Activated CD4-positive, alpha-beta memory T cell treated with anti-CD3 and anti-CD28 coated beads, Interleukin-2, amount 10 ng/mL, durations not matched to agents 7 days and 5 days (primary cell): Measurements from ENCODE around the gene TPSD1. TPM values are rescaled to one million over a fixed set of nuclear protein-coding genes. Genes with fewer than 3 reads are reported as not detected.
A peak's percentile ranks its signal among the peaks of the same experiment; 100 is the strongest.
"Not testable (repeated sequence)": the region's sequence is repeated elsewhere in the genome, so short reads cannot be mapped to it uniquely, and the experiment has no call there.

Experiments
- CTCF ChIA-PET: fragments of 350-600 bp; sonication (Branson Sonifier 250); formaldehyde crosslinking; loops from one replicate; lab custom pipeline; 2021; ENCODE audit warnings: antibody characterized with exemption, inconsistent platforms; lab: Charles Lee
- POLR2A ChIA-PET: fragments of 350-600 bp; sonication (Branson Sonifier 250); formaldehyde crosslinking; loops from one replicate; lab custom pipeline; 2021; ENCODE audit warnings: antibody characterized with exemption; lab: Charles Lee
- DNase-seq: peaks from one replicate; pipeline ENCODE4 v3.0.0-alpha.2; 2020
- H3K27ac Mint-ChIP-seq: one replicate; pipeline ENCODE4 v1.8.0; 2021; ENCODE audit warnings: mild to moderate bottlenecking, mixed read lengths
- H3K27me3 Mint-ChIP-seq: one replicate; pipeline ENCODE4 v1.8.0; 2021; ENCODE audit warnings: mixed read lengths
- H3K36me3 Mint-ChIP-seq: one replicate; pipeline ENCODE4 v1.8.0; 2021; ENCODE audit warnings: low read depth, mixed read lengths
- H3K4me1 Mint-ChIP-seq: one replicate; pipeline ENCODE4 v1.8.0; 2021; ENCODE audit warnings: mixed read lengths
- H3K4me3 Mint-ChIP-seq: one replicate; pipeline ENCODE4 v1.8.0; 2021; ENCODE audit warnings: mild to moderate bottlenecking, mixed read lengths
- H3K9me3 Mint-ChIP-seq: one replicate; pipeline ENCODE4 v1.8.0; 2021; ENCODE audit warnings: mixed read lengths
- total RNA-seq, 2 experiments: library from RNA; stranded (reverse); gene quantifications; one replicate each; pipeline ENCODE4 v1.2.3, GENCODE V29; 2021

The TPSD1 gene
- total RNA-seq, 2 experiments from 2014 or later = not detected

GRCh38 chr16:1240436-1240835 lies 15.4 kb upstream of the TPSD1 start, which contains the start of gene TPSAB1:
Gene TPSAB1 (plus strand): TSS chr16:1240705. CDS start chr16:1240939, 234 bp downstream.
- H3K4me1 Mint-ChIP-seq = not testable (repeated sequence)

GRCh38 chr16:1241081-1241480 lies 14.8 kb upstream of the TPSD1 start:
- H3K36me3 Mint-ChIP-seq, H3K4me1 Mint-ChIP-seq, DNase-seq, CTCF ChIA-PET, H3K9me3 Mint-ChIP-seq, H3K4me3 Mint-ChIP-seq, H3K27me3 Mint-ChIP-seq, H3K27ac Mint-ChIP-seq, POLR2A ChIA-PET: not testable (repeated sequence)

More at GRCh38 chr16:1240436-1240835, 15.4 kb upstream of the TPSD1 start, which contains the start of gene TPSAB1:
- H3K36me3 Mint-ChIP-seq, POLR2A ChIA-PET, H3K27ac Mint-ChIP-seq, H3K27me3 Mint-ChIP-seq, H3K4me3 Mint-ChIP-seq, CTCF ChIA-PET, H3K9me3 Mint-ChIP-seq, DNase-seq: not testable (repeated sequence)

- H3K4me1 Mint-ChIP-seq, H3K36me3 Mint-ChIP-seq, CTCF ChIA-PET, H3K27ac Mint-ChIP-seq, DNase-seq, POLR2A ChIA-PET, H3K4me3 Mint-ChIP-seq, H3K9me3 Mint-ChIP-seq, H3K27me3 Mint-ChIP-seq: not testable (repeated sequence)
Observed at GRCh38 chr16:1243363-1243762, 12.5 kb upstream of the TPSD1 start.

DNA sequence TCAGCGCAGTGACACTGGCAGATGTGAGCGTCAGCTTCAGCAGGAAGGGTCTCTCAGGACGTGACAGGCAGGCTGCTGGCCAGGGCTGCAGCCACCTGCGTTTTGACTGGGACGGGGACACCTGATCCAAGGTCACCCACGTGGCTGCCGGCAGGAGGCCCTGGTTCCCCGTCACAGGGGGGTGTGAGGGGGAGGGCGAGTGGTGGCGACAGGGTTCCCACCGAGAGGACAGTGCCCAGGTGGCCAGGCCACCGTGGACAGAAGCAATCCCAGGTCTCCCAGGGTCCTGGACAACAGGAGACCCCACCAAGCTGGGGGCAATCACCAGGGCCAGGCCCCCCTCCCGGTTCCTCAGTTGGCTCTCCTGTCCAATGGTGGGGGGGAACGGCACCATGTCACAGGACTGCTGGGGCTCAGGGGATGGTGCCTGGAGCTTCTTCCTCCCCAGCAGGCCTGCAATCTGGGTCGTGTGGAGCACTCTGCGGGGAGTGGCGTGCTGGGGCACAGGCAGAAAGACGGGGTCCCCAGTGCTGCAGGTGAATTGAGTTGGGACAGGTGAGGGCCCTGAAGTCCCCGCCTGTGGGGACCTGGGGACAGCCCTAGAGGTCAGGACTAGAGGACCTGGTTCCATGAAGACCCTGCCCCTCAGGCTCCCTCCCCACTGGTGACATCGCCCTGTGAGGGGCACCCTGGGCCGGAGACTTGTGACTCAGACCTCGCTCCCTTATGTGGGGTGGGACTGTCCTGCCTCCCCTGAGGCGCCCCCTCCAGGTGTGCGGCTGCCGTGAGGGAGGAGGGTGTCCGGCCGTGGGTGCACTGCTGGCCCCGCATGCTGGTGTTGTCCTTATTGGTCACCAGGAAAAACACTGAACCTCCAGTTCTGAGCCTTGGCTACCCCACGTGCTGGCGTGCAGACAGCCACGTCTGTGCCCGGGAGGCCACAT lies 11.7 kb upstream of the TPSD1 start:
- H3K27ac Mint-ChIP-seq, H3K36me3 Mint-ChIP-seq, CTCF ChIA-PET, H3K27me3 Mint-ChIP-seq, POLR2A ChIA-PET, H3K4me3 Mint-ChIP-seq, H3K4me1 Mint-ChIP-seq, H3K9me3 Mint-ChIP-seq, DNase-seq: not testable (repeated sequence)

- ChIA-PET POLR2A (no interaction called here), CTCF (no interaction called here)
- Mint-ChIP-seq H3K36me3 (no peaks in the 10 kb centered on the region), H3K4me1 (peaks cover 1% of the 10 kb centered on the region), H3K27ac (no peak overlapping the region), H3K27me3 (peaks cover 4% of the 10 kb centered on the region), H3K4me3 (no peak overlapping the region), H3K9me3 (peaks cover 2% of the 10 kb centered on the region)
- peak; percentile 30 for DNase-seq
Observed at GRCh38 chr16:1244881-1245280, 11.0 kb upstream of the TPSD1 start.

GRCh38 chr16:1245452-1246020 lies 10.3 kb upstream of the TPSD1 start:
- H3K9me3 Mint-ChIP-seq = peaks cover 2% of the 10 kb centered on the region
- no peak for DNase-seq
- POLR2A ChIA-PET = no interaction called here
- H3K27me3 Mint-ChIP-seq = peaks cover 4% of the 10 kb centered on the region
- peaks cover 1% of the 10 kb centered on the region for H3K4me1 Mint-ChIP-seq
- no peak overlapping the region for H3K27ac Mint-ChIP-seq
- H3K36me3 Mint-ChIP-seq = no peaks in the 10 kb centered on the region
- CTCF ChIA-PET = no interaction called here
- H3K4me3 Mint-ChIP-seq = no peak overlapping the region

- not testable (repeated sequence) for H3K27me3 Mint-ChIP-seq
Observed at GRCh38 chr16:1247903-1248537, 7.8 kb upstream of the TPSD1 start.

GRCh38 chr16:1249031-1249755 lies 6.7 kb upstream of the TPSD1 start:
- CTCF ChIA-PET, POLR2A ChIA-PET, DNase-seq, H3K36me3 Mint-ChIP-seq, H3K4me1 Mint-ChIP-seq, H3K9me3 Mint-ChIP-seq, H3K27ac Mint-ChIP-seq, H3K27me3 Mint-ChIP-seq, H3K4me3 Mint-ChIP-seq: not testable (repeated sequence)

More at GRCh38 chr16:1247903-1248537, 7.8 kb upstream of the TPSD1 start:
- POLR2A ChIA-PET, H3K9me3 Mint-ChIP-seq, DNase-seq, H3K27ac Mint-ChIP-seq, H3K4me1 Mint-ChIP-seq, CTCF ChIA-PET, H3K36me3 Mint-ChIP-seq, H3K4me3 Mint-ChIP-seq: not testable (repeated sequence)

- CTCF ChIA-PET, H3K4me3 Mint-ChIP-seq, DNase-seq, POLR2A ChIA-PET, H3K4me1 Mint-ChIP-seq, H3K27ac Mint-ChIP-seq, H3K36me3 Mint-ChIP-seq, H3K9me3 Mint-ChIP-seq, H3K27me3 Mint-ChIP-seq: not testable (repeated sequence)
Observed at GRCh38 chr16:1253701-1254364, 2.0 kb upstream of the TPSD1 start.

GRCh38 chr16:1254821-1255220 lies 1.0 kb upstream of the TPSD1 start:
- H3K27me3 Mint-ChIP-seq, H3K27ac Mint-ChIP-seq, H3K4me1 Mint-ChIP-seq, H3K9me3 Mint-ChIP-seq, POLR2A ChIA-PET, CTCF ChIA-PET, H3K4me3 Mint-ChIP-seq, H3K36me3 Mint-ChIP-seq, DNase-seq: not testable (repeated sequence)

DNA sequence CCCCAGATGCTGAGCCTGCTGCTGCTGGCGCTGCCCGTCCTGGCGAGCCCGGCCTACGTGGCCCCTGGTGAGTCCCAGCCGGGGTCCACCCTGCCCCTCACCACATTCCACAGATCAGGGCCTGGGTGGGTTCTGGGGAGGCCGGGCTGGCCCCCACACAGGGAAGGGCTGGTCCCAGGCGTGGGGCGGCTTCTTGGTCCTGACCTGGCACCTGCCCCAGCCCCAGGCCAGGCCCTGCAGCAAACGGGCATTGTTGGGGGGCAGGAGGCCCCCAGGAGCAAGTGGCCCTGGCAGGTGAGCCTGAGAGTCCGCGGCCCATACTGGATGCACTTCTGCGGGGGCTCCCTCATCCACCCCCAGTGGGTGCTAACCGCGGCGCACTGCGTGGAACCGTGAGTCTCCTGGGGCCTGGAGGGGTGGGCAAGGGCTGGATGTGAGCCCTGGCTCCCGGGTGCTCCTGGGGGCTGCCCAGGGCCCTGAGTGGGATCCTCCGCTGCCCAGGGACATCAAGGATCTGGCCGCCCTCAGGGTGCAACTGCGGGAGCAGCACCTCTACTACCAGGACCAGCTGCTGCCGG lies 516 bp downstream of the TPSD1 start:
- H3K4me1 Mint-ChIP-seq, H3K27ac Mint-ChIP-seq, H3K4me3 Mint-ChIP-seq, DNase-seq, H3K36me3 Mint-ChIP-seq, POLR2A ChIA-PET, CTCF ChIA-PET, H3K9me3 Mint-ChIP-seq: not testable (repeated sequence)
- peaks cover 15% of the 10 kb centered on the region for H3K27me3 Mint-ChIP-seq

DNA sequence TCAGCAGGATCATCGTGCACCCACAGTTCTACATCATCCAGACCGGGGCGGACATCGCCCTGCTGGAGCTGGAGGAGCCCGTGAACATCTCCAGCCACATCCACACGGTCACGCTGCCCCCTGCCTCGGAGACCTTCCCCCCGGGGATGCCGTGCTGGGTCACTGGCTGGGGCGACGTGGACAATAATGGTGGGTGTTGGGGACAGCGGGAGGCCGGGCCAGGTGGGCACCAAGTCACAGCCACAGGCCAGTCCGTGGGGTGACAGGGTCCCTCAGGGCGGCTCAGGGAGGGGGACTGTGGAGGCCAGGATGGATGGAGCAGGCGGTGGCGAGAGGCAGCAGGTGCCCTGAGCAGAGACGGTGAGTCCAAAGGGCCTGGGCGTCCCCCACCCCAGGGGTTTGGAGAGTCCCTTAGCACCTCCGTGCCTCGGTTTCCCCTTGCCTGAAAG lies 1.0 kb downstream of the TPSD1 start:
- H3K4me3 Mint-ChIP-seq = no peak overlapping the region
- ChIA-PET POLR2A (no interaction called here), CTCF (no interaction called here)
- no peak overlapping the region for H3K27ac Mint-ChIP-seq
- peaks cover 4% of the 10 kb centered on the region for H3K4me1 Mint-ChIP-seq
- no peak for DNase-seq
- no peaks in the 10 kb centered on the region for H3K36me3 Mint-ChIP-seq
- H3K27me3 Mint-ChIP-seq = peaks cover 18% of the 10 kb centered on the region
- H3K9me3 Mint-ChIP-seq = no peaks in the 10 kb centered on the region
